ENCODE results near the gene ITPK1.

ITPK1 gene

DNA sequence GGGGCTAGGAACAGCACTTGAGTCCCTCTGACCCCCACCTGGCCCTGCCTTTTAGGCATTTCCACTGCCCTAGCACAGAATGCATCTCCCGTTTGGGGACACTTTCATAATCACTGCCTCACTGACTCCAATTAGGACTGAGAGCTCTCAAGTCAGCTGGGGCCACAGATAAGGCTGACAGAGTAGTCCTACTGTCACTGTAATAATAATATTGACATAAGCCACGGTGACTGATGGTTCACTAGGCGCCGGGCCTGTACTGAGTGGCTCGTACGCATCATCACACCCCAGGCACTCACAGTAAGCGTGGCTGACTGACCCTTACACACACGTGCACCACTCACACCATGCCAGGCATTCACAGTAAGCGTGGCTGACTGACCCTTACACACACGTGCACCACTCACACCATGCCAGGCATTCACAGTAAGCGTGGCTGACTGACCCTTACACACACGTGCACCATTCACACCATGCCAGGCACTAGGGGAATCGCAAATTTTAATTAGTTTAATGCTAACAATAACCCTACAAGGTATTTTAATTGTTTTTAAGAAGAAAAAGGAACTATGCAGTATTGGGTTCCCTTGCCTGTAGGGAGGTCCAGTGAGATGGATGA lies 105.1 kb downstream of the ITPK1 start:
- DNase-seq (ENCODE audit: low read depth) = no peak

GRCh38 chr14:93010130-93010499 lies 105.6 kb downstream of the ITPK1 start:
- DNase-seq (ENCODE audit: low read depth) = no peak

GRCh38 chr14:93009471-93010129 lies 106.1 kb downstream of the ITPK1 start:
- no peak for DNase-seq (ENCODE audit: low read depth)

- no peak for DNase-seq (ENCODE audit: low read depth)
These were observed 107.3 kb downstream of the ITPK1 start for GRCh38 chr14:93008381-93008780.

DNA sequence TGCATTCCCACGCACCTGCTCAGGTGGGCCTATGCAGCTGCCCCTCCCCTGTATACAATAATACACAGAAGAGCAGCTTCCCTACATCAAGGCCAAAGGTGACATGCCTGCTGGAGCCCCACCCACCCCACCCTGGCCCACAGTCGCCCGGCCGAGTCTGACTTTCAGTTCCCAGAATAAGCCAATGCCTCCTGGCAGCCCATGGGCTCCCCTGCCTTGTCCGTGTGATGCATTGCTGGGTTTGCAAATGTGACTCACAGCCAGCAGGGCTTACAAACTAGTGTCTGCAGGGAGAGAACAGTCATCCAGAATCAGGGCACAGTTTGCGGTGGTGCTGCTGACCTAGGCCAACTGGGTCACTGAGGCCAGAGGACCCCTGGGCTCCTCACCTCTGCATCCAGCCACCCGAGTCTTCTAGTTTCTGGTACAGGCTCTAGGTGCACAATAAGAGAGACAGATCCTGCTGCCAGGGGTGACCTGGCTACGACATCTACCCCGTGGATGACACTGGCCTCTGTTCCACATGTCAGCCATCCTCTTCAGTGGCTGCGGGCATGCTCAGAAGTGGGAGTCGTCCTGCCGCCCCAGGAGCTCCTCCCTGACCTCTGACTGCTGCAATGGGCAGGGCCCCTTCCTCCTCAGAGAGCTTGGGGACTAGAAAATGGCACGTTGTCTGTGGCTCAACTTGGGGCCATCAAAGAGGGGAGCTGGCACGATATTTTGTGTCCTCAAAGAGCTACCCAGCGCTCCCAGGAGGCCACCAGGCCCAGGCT lies 108.3 kb downstream of the ITPK1 start:
- no peak for DNase-seq (ENCODE audit: low read depth)

- no peak for DNase-seq (ENCODE audit: low read depth)
These were observed 109.1 kb downstream of the ITPK1 start for GRCh38 chr14:93006567-93007051.

GRCh38 chr14:93005838-93006237 lies 109.9 kb downstream of the ITPK1 start:
- DNase-seq (ENCODE audit: low read depth) = no peak

DNA sequence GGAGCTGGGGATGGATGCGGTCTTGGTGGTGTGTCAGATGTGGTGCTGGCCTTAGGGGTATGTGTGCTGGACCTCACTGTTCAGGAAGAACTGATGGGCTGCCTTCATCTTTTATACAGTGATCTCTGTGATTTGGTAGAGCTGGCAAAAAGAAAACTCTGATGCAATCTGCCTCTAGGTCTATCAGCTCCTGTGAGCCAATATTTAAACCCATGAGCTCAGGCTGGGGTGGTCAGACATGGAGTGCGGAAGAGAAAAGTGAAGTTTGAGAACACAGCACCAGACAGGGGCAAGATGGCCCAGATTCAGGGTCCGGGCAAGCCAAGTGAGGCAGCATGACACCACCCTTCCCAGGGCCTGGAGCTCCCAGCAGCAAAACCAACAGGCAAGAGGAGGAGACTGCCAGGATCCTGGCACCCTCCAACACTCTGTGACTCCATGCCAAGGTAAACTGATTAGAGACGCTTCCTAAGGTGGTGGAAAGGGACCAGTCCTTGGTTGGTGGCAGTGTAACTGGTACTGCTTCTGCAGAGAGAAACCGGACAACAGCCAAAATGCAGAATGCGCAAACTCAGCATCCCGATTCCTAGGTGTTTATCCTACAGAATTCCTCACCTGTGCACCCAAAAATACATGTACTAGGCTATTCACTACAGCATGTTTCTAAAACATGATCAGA lies 110.5 kb downstream of the ITPK1 start:
- no peak for DNase-seq (ENCODE audit: low read depth)

DNA sequence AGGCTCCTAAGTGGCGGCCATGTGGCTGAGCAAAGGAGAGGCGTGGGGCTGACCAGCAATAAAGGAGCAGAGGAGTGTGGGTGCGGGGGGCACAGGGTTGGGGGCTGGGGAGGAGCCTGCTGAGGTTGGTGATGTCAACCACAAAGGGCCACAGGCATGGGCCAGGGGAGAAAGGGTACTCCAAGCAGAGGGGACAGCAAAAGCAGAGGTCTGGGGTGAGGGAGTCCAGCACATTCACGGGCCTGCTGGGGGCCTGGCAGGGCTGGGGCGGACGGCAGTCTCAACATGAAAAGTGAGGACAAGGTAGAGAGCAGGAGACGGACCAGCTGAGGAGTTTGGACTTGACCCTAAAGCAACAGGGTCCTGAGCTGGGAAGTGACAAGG lies 111.0 kb downstream of the ITPK1 start:
- DNase-seq (ENCODE audit: low read depth) = no peak

DNA sequence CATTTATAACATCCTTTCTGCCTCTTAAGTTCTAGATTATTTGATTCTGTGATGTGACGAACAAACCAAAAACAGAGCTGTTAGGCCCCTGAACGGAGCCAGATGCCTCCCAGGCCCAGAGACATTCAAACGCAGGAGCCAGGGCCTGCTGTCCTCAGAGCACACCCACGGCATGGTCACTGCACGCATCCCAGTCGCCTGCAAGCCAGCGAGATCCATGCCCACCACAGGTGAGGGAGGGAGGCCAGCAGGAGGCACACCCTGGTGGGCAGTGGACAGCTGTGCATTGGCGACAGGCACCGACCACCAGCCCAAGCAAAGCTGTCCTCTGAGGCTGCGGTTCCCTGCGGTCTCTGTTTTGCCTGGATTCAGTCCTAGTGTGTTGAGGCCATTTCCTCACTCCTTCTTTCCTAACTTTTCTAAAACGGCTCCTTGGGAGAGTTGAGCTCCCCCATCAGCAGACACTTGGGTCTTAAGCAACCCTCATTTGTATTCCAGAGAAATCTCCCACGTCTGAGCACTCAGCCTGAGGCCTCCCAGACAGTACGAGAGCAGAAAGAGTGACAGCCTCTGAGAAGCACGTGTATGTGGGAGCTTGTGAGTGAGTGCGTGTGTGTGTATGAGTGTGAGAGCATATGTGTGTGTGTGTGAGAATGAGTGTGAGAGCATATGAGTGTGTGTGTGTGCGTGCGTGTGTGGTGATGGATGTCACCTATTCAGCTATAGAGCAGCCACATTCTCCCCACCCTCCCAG lies 111.6 kb downstream of the ITPK1 start:
- DNase-seq (ENCODE audit: low read depth) = no peak

DNA sequence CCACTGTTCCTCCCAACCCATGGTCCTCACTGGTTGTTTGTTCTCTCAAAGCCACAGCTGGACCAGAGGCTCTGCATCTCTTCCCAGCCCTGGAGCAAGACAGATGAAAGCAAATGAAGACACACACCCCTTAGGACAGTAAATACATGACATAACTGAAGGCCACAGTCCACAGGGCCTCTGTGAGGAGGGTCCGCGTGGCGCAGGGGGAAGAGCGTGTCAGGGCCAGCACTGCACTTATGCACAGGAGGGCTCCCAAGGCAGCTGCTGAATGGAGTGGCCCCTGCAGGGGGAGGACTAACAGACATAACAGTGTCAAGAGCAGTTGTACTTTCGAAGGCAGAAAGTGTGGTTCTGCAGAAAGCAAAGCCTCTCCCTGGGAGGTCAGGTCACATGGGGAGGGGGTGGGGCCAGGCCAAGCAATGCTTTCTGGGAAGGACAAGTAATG lies 112.8 kb downstream of the ITPK1 start:
- DNase-seq (ENCODE audit: low read depth) = no peak

DNA sequence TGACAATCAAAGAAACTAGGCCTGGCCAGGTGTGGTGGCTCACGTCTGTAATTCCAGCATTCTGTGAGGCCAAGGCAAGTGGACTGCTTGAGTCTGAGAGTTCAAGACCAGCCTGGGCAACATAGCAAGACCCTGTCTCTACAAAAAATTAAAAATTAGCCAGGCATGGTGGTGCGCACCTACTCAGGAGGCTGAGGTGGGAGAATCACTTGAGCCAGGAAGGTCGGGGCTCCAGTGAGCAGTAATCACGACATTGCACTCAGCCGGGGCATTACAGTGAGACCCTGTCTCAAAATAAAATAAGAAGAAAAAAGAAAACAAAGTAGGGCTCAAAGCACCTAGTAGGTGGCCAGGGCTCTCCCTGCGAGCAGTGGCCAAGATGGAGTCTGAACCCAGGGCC lies 113.7 kb downstream of the ITPK1 start:
- DNase-seq (ENCODE audit: low read depth) = no peak

DNA sequence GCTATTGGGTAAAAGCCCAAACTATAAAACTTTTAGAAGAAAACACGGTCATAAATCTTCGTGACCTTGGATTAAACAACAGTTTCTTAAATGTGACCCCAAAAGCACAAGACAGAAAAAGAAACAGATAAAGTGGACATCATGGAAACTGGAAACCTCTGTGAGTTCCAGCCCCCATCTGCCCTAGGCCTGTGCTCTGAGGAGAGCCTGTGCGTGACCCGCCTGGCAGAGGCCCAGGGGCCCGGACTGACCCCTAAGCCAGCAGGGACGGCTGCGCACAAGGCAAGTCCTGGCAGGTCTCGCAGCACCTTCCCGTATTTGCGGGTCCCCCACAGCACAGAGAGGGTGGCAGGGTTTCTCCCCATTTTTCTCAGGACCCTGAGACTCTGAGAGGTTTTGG lies 116.8 kb downstream of the ITPK1 start:
- no peak for DNase-seq (ENCODE audit: low read depth)

GRCh38 chr14:92997343-92998061 lies 118.2 kb downstream of the ITPK1 start:
- no peak for DNase-seq (ENCODE audit: low read depth)

DNA sequence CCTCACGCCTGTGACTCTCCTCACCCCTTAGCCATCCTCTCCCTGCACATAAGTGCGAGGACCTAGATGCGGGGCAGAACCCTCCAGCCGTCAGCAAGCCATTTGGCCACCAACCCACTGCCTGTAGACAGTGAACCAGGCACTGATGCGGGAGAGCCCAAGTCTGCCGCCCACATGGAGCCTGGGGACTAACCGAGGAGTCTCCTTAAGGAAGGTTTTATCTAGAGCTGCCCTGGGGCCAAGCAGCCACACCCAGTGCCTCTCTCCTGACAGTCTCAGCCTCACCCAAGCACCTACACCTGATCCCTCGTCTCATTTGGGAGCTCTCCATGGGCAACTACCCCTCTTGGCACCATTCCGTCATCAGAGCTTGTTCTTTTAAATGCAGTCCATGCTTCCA lies 120.1 kb downstream of the ITPK1 start:
- DNase-seq (ENCODE audit: low read depth) = no peak

DNA sequence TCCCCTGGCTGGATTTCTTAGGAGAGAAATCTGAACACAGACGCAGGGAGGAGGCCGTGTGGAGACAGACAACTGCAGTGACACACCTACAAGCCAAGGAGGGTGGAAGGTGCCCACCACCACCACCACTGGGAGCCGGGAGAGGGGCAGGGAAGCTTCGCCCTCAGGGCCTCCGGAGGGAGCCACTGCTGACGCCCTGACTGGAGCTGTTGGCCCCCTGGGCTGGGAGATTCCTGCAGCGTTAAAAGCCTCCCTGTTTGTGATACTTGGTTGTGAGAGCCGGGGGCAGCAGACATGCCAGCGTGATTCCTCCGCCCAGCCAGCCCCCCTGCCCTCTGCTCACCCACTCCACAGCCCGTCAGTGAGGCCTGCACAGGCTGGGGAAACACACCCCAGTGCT lies 120.8 kb downstream of the ITPK1 start:
- no peak for DNase-seq (ENCODE audit: low read depth)

DNA sequence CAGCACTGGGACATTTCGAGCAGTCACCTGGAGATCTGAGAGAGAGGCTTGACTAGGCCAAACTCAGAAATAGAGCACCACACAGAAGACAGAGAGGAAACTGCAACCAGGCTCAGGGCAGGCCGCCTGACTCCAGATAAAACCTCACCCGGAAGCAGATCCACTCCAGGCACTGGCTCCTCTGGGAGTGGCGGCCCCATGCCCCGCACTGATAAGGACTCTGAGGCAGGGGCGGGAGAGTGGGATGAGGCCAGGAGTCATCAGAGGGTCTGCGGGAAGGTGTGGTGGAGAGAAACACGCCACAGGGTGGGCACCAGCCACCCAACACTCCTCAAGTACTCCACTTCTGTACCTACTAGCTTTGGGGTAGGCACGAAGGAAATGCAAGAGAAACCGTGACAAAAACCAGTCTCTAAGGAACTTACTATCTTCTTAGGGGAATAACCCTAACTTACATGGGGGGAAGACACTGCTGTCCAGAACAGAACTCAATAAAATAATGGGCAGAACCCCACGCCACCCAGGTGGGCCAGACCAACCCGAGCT lies 121.5 kb downstream of the ITPK1 start:
- no peak for DNase-seq (ENCODE audit: low read depth)

DNA sequence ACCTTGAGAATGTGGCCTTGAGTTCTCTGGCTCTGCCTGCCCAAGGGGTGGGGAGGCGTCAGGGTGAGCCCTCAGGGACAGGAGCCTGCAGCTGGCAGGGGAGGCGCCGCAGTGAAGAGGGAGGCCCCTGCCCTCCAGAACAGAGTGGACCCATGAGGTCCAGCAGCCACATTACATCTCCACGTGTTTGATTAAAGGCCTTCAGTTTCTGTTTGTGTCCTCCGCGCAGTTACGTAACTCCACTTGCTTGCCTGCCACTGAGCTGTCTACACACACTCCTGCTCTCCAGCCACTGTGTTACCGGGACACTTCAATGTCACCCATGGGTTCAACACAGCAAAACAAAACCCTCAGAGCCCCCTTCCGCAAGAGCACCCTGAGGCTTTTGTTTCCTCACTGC lies 122.4 kb downstream of the ITPK1 start:
- DNase-seq (ENCODE audit: low read depth) = no peak

- DNase-seq (ENCODE audit: low read depth) = no peak
These were observed 124.2 kb downstream of the ITPK1 start for GRCh38 chr14:92991536-92991935.

GRCh38 chr14:92990456-92991430 lies 125.0 kb downstream of the ITPK1 start:
- no peak for DNase-seq (ENCODE audit: low read depth)

Data from T follicular helper cell (primary cell).